Gastrocnemius medialis (tissue), 4 donors: ENCODE measurements around the gene WSCD2. TPM values are rescaled to one million over a fixed set of nuclear protein-coding genes. Genes with fewer than 3 reads are reported as not detected.

ENCODE experiments used
- ATAC-seq, 2 donors: fragments of 150-250 bp; one replicate each; pipeline ENCODE4 v1.9.1; 2016
- DNase-seq, 2 donors: peaks; one replicate each; pipeline ENCODE4 v3.0.0-alpha.2; 2019
- H3K27ac ChIP-seq, 4 donors: fragments of 200-600 bp; sonication (generic); 1 replicate in 1 of 4; 2 replicates in 3 of 4; pipeline ENCODE4 v1.5.1; 2016 to 2018; ENCODE audit warnings: mild to moderate bottlenecking in 2 of 4, moderate library complexity in 1 of 4
- H3K27me3 ChIP-seq, 3 donors: fragments of 200-600 bp; sonication (generic) in 2 of 3; 1 replicate in 1 of 3; 2 replicates in 2 of 3; pipeline versions ENCODE4 v1.5.1 to v1.6.0; 2016 to 2019; ENCODE audit warnings: mild to moderate bottlenecking in 1 of 3, moderate library complexity in 1 of 3
- H3K36me3 ChIP-seq, 2 donors: fragments of 200-600 bp; sonication (generic) in 1 of 2; one replicate each; pipeline ENCODE4 v1.5.1; 2017 to 2018
- H3K4me1 ChIP-seq, 2 donors: fragments of 200-600 bp; sonication (generic) in 1 of 2; one replicate each; pipeline ENCODE4 v1.5.1; 2016 to 2017; ENCODE audit warnings: mild to moderate bottlenecking in 2 of 2
- H3K4me3 ChIP-seq, 4 donors: fragments of 200-600 bp; sonication (generic) in 3 of 4; 1 replicate in 1 of 4; 2 replicates in 3 of 4; pipeline ENCODE4 v1.5.1; 2016 to 2019; ENCODE audit warnings: mild to moderate bottlenecking in 2 of 4
- H3K9me3 ChIP-seq, 3 donors: fragments of 200-600 bp; sonication (generic) in 2 of 3; 1 replicate in 1 of 3; 2 replicates in 2 of 3; pipeline ENCODE4 v1.5.1; 2016 to 2019
- CTCF ChIP-seq, 5 experiments: fragments of 450-650 bp in 3 of 5; fragments of 200-600 bp in 2 of 5; sonication (generic) in 2 of 5; IDR thresholded peaks in 4 of 5; conservative IDR thresholded peaks in 1 of 5; 1 replicate in 4 of 5; 2 replicates in 1 of 5; pipeline ENCODE4 v1.5.1; 2016 to 2019; ENCODE audit warnings: antibody characterized with exemption in 5 of 5, mild to moderate bottlenecking in 3 of 5, moderate library complexity in 3 of 5
- POLR2A ChIP-seq, 2 donors: fragments of 450-650 bp; IDR thresholded peaks; one replicate each; pipeline ENCODE4 v1.6.1; 2017; ENCODE audit warnings: antibody characterized with exemption in 2 of 2, mild to moderate bottlenecking in 2 of 2, moderate library complexity in 2 of 2
- in situ Hi-C, 4 donors: fragments of 200-750 bp; cut with MboI; loops; one replicate each; pipeline versions ENCODE4 v1.15.0 to v1.8.0; 2017; ENCODE audit warnings: low sequenced_read_pairs in 4 of 4
- intact Hi-C: fragments of 100-400 bp; cut with DNase I; formaldehyde crosslinking; loops from one replicate; pipeline ENCODE4 v1.15.1; 2023; ENCODE audit warnings: low total_unique reads
- total RNA-seq, 4 donors: library from RNA; depleted of rRNA; stranded (reverse); fragments of >200 nt; gene quantifications; one replicate each; pipeline versions ENCODE4 v1.1.0 to v1.2.3, GENCODE V29; 2016

WSCD2 gene
- total RNA-seq, 4 donors from 2014 or later, result 0.10 TPM; not detected in 3

GRCh38 chr12:108175310-108175709 is 46.2 kb downstream of the WSCD2 start:
- H3K4me1 ChIP-seq, result no peaks in the 10 kb centered on the region
- no peak for TF ChIP-seq CTCF (IDR thresholded peaks at IDR 0.05 in 4 of 5, conservative IDR thresholded peaks at IDR 0.05 in 1 of 5)
- no peak for TF ChIP-seq POLR2A (IDR thresholded peaks at IDR 0.05)
- no peak for DNase-seq
- H3K27ac ChIP-seq, result no peak overlapping the region
- in situ Hi-C loops, result no loop called here
- ATAC-seq, result no peak
- intact Hi-C loops, result no loop called here
- no peaks in the 10 kb centered on the region for H3K36me3 ChIP-seq
- H3K4me3 ChIP-seq, result no peak overlapping the region
- H3K9me3 ChIP-seq, result no peaks in the 10 kb centered on the region
- H3K27me3 ChIP-seq, result peaks cover 0 to 2% (median 0%) of the 10 kb centered on the region in 3 donors

GRCh38 chr12:108176292-108176691 is 47.2 kb downstream of the WSCD2 start:
- no peak overlapping the region for H3K27ac ChIP-seq
- intact Hi-C loops (no loop called here), in situ Hi-C loops (no loop called here)

GRCh38 chr12:108177131-108177530 is 48.0 kb downstream of the WSCD2 start:
- H3K4me1 ChIP-seq, result no peaks in the 10 kb centered on the region
- H3K27ac ChIP-seq, result no peak overlapping the region
- TF ChIP-seq CTCF (IDR thresholded peaks at IDR 0.05 in 4 of 5, conservative IDR thresholded peaks at IDR 0.05 in 1 of 5) (no peak), POLR2A (IDR thresholded peaks at IDR 0.05) (no peak)
- intact Hi-C loops, result no loop called here
- in situ Hi-C loops, result no loop called here
- peaks cover 0 to 2% (median 0%) of the 10 kb centered on the region in 3 donors for H3K27me3 ChIP-seq
- no peaks in the 10 kb centered on the region for H3K9me3 ChIP-seq
- no peak for ATAC-seq
- no peak for DNase-seq
- no peaks in the 10 kb centered on the region for H3K36me3 ChIP-seq
- H3K4me3 ChIP-seq, result no peak overlapping the region

More at GRCh38 chr12:108176292-108176691, 47.2 kb downstream of the WSCD2 start:
- H3K9me3 ChIP-seq, result no peaks in the 10 kb centered on the region
- no peaks in the 10 kb centered on the region for H3K4me1 ChIP-seq
- TF ChIP-seq POLR2A (IDR thresholded peaks at IDR 0.05) (no peak), CTCF (IDR thresholded peaks at IDR 0.05 in 4 of 5, conservative IDR thresholded peaks at IDR 0.05 in 1 of 5) (no peak)
- ATAC-seq (no peak), DNase-seq (no peak)
- no peaks in the 10 kb centered on the region for H3K36me3 ChIP-seq
- H3K27me3 ChIP-seq, result peaks cover 0 to 2% (median 0%) of the 10 kb centered on the region in 3 donors
- no peak overlapping the region for H3K4me3 ChIP-seq

- no peak for TF ChIP-seq CTCF (IDR thresholded peaks at IDR 0.05 in 4 of 5, conservative IDR thresholded peaks at IDR 0.05 in 1 of 5)
- Histone ChIP-seq H3K4me3 (no peak overlapping the region), H3K4me1 (no peaks in the 10 kb centered on the region), H3K27ac (no peak overlapping the region), H3K9me3 (no peaks in the 10 kb centered on the region), H3K27me3 (peaks cover 0 to 2% (median 0%) of the 10 kb centered on the region in 3 donors), H3K36me3 (no peaks in the 10 kb centered on the region)
- DNase-seq, result no peak
- ATAC-seq, result no peak
- in situ Hi-C loops (no loop called here), intact Hi-C loops (no loop called here)
Measured at GRCh38 chr12:108179305-108179704, 50.2 kb downstream of the WSCD2 start.
